DOHH2 (cell line): ENCODE measurements around the gene PLB1.

Experiments used
- H3F3A ChIP-seq: fragments of 200-600 bp; sonication (generic), shearing (Covaris generic); 2 replicates; pipeline ENCODE4 v1.6.0; 2016; ENCODE audit warnings: antibody characterized with exemption, mild to moderate bottlenecking; ENCODE audit not compliant: control insufficient read depth, insufficient read depth
- H3K27ac ChIP-seq: fragments of 200-600 bp; sonication (generic); 2 replicates; pipeline ENCODE4 v1.5.1; 2014; ENCODE audit warnings: low read depth, mild to moderate bottlenecking, low read length, moderate library complexity
- H3K27me3 ChIP-seq: fragments of 200-600 bp; sonication (generic); 2 replicates; pipeline ENCODE4 v1.6.1; 2014; ENCODE audit warnings: mild to moderate bottlenecking, low read length, mixed read lengths; ENCODE audit not compliant: control insufficient read depth
- H3K36me3 ChIP-seq: fragments of 200-600 bp; sonication (generic); 2 replicates; pipeline ENCODE4 v1.6.1; 2014; ENCODE audit warnings: mild to moderate bottlenecking, low read length, moderate library complexity, mixed read lengths; ENCODE audit not compliant: control insufficient read depth
- H3K4me1 ChIP-seq: fragments of 200-600 bp; sonication (generic); 2 replicates; pipeline ENCODE4 v1.6.1; 2014; ENCODE audit warnings: mild to moderate bottlenecking, low read length, mixed read lengths; ENCODE audit not compliant: control insufficient read depth
- H3K4me2 ChIP-seq: fragments of 200-600 bp; sonication (generic); 2 replicates; pipeline ENCODE4 v1.6.0; 2014; ENCODE audit warnings: mild to moderate bottlenecking, low read length, moderate library complexity
- H3K4me3 ChIP-seq: fragments of 200-600 bp; sonication (generic); 2 replicates; pipeline ENCODE4 v1.5.1; 2014; ENCODE audit warnings: mild to moderate bottlenecking, low read length, mixed read lengths
- H3K79me2 ChIP-seq: fragments of 200-600 bp; sonication (generic); 2 replicates; pipeline ENCODE4 v1.6.1; 2014; ENCODE audit warnings: mild to moderate bottlenecking, low read length, mixed read lengths; ENCODE audit not compliant: control insufficient read depth
- H3K9me2 ChIP-seq: fragments of 200-600 bp; sonication (generic); replicated peaks from 2 replicates; pipeline ENCODE4 v1.6.1; 2014; ENCODE audit warnings: mild to moderate bottlenecking, low read length, mixed read lengths; ENCODE audit not compliant: control insufficient read depth
- H3K9me3 ChIP-seq: fragments of 200-600 bp; sonication (generic); 2 replicates; pipeline ENCODE4 v1.6.1; 2014; ENCODE audit warnings: antibody characterized with exemption, low read length, mixed read lengths; ENCODE audit not compliant: control insufficient read depth, insufficient read depth
- H4K20me1 ChIP-seq: fragments of 200-600 bp; sonication (generic); 2 replicates; pipeline ENCODE4 v1.6.0; 2014; ENCODE audit warnings: low read depth, mild to moderate bottlenecking, antibody characterized with exemption, low read length, moderate library complexity; ENCODE audit not compliant: control insufficient read depth, insufficient read depth
- CTCF ChIP-seq: fragments of 200-600 bp; sonication (generic); IDR thresholded peaks from one replicate; pipeline ENCODE4 v1.5.1; 2014; ENCODE audit warnings: antibody characterized with exemption, mild to moderate bottlenecking, low read depth, low read length; ENCODE audit not compliant: poor library complexity, severe bottlenecking
- EZH2phosphoT487 ChIP-seq: fragments of 200-600 bp; sonication (generic); IDR thresholded peaks from 2 replicates; pipeline ENCODE4 v1.6.1; 2017; ENCODE audit warnings: borderline replicate concordance, mild to moderate bottlenecking, antibody characterized with exemption, low read length, moderate library complexity, mixed read lengths

The PLB1 gene

GRCh38 chr2:28604284-28604843 lies 108.5 kb downstream of the PLB1 start:
- TF ChIP-seq EZH2phosphoT487, result no peak
- TF ChIP-seq CTCF, result no peak

GRCh38 chr2:28606986-28607441 lies 111.2 kb downstream of the PLB1 start:
- Histone ChIP-seq H3K4me2 (no peak overlapping the region), H3K79me2 (no peaks in the 10 kb centered on the region), H3K27me3 (peaks cover 24% of the 10 kb centered on the region), H4K20me1 (no peaks in the 10 kb centered on the region), H3K36me3 (no peaks in the 10 kb centered on the region), H3K9me3 (no peaks in the 10 kb centered on the region), H3K4me3 (no peak overlapping the region), H3K4me1 (no peaks in the 10 kb centered on the region), H3K27ac (no peak overlapping the region), H3K9me2 (no peaks in the 10 kb centered on the region), H3F3A (no peaks in the 10 kb centered on the region)
- TF ChIP-seq EZH2phosphoT487 (no peak), CTCF (no peak)

More at GRCh38 chr2:28604284-28604843, 108.5 kb downstream of the PLB1 start:
- H3K9me3 ChIP-seq, result no peaks in the 10 kb centered on the region
- no peak overlapping the region for H3K4me2 ChIP-seq
- no peaks in the 10 kb centered on the region for H4K20me1 ChIP-seq
- H3K27ac ChIP-seq, result no peak overlapping the region
- no peaks in the 10 kb centered on the region for H3F3A ChIP-seq
- H3K79me2 ChIP-seq, result no peaks in the 10 kb centered on the region
- peaks cover 16% of the 10 kb centered on the region for H3K4me1 ChIP-seq
- H3K9me2 ChIP-seq, result no peaks in the 10 kb centered on the region
- H3K27me3 ChIP-seq, result peaks cover 15% of the 10 kb centered on the region; the same call in 1 of the 2 replicates
- H3K36me3 ChIP-seq, result no peaks in the 10 kb centered on the region
- H3K4me3 ChIP-seq, result no peak overlapping the region

GRCh38 chr2:28607730-28608499 lies 112.1 kb downstream of the PLB1 start:
- Histone ChIP-seq H3K4me1 (no peaks in the 10 kb centered on the region), H3K4me3 (no peak overlapping the region), H3K79me2 (no peaks in the 10 kb centered on the region), H4K20me1 (no peaks in the 10 kb centered on the region), H3K9me3 (no peaks in the 10 kb centered on the region), H3K36me3 (no peaks in the 10 kb centered on the region), H3K9me2 (no peaks in the 10 kb centered on the region), H3F3A (no peaks in the 10 kb centered on the region), H3K4me2 (no peak overlapping the region), H3K27ac (no peak overlapping the region), H3K27me3 (peaks cover 24% of the 10 kb centered on the region)
- TF ChIP-seq EZH2phosphoT487 (no peak), CTCF (no peak)
